ENCODE data around the gene DESI2.
A peak's percentile ranks its signal among the peaks of the same experiment; 100 is the strongest.

DNA sequence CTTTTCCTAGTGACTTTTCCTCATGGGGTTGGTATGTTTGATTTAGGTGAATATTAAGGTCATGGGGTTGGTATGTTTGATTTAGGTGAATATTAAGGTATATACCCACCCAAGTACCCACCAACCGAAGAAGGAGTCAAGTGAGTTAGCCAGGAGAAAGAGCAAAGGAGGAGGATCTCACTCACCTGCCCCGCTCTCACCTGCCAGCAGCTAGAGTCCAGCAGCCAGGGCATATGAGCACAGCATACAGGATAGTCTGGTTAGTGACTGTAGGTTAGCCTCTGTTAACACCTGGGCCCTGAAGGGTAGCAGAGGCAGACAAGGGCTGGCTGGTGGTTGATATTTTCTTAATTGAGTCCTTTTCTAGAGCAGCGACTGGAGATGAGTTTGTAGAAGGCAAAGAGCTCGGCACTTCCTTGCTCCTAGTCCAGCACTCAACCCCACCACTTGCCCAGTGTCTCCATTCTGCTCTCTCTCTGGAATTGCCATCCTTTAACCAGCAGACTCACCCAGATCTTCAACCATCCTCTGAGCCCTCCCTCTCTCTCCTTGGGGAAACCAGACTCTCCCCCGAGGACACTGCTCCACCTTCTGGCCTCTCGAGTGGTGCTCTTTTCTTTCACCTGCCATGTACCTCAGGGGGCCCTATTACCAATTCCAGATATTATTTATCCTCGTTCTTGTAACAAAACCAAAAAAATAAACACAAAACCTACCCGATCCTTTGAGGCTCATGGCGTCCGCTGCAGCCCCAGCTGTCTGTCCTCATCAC, 16.3 kb upstream of the DESI2 start:
- TF ChIP-seq EP300 (IDR thresholded peaks at IDR 0.05) = no peak
- TF ChIP-seq RFX5 (IDR thresholded peaks at IDR 0.05) = no peak
- TF ChIP-seq, protein P1, sequence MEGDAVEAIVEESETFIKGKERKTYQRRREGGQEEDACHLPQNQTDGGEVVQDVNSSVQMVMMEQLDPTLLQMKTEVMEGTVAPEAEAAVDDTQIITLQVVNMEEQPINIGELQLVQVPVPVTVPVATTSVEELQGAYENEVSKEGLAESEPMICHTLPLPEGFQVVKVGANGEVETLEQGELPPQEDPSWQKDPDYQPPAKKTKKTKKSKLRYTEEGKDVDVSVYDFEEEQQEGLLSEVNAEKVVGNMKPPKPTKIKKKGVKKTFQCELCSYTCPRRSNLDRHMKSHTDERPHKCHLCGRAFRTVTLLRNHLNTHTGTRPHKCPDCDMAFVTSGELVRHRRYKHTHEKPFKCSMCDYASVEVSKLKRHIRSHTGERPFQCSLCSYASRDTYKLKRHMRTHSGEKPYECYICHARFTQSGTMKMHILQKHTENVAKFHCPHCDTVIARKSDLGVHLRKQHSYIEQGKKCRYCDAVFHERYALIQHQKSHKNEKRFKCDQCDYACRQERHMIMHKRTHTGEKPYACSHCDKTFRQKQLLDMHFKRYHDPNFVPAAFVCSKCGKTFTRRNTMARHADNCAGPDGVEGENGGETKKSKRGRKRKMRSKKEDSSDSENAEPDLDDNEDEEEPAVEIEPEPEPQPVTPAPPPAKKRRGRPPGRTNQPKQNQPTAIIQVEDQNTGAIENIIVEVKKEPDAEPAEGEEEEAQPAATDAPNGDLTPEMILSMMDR (IDR thresholded peaks at IDR 0.05) = no peak
- no peak for TF ChIP-seq CEBPB (IDR thresholded peaks at IDR 0.05)
- peak in 1 of 2 experiments; percentile 20; a peak in 1 of 5 replicates for TF ChIP-seq RAD21 (conservative IDR thresholded peaks at IDR 0.05 in 1 of 2, IDR thresholded peaks at IDR 0.05 in 1 of 2)
- no peak for TF ChIP-seq FOSL2 (IDR thresholded peaks at IDR 0.05)
- TF ChIP-seq FOSL2 (CRISPR knock-in tag; IDR thresholded peaks at IDR 0.05) = no peak
- no peak for TF ChIP-seq BHLHE40 (IDR thresholded peaks at IDR 0.05; ENCODE audit: low read depth, low read length)
- TF ChIP-seq TP53 (CRISPR knock-in tag; IDR thresholded peaks at IDR 0.05) = no peak
